ENCODE data around the gene WWP2.

WWP2 gene

DNA sequence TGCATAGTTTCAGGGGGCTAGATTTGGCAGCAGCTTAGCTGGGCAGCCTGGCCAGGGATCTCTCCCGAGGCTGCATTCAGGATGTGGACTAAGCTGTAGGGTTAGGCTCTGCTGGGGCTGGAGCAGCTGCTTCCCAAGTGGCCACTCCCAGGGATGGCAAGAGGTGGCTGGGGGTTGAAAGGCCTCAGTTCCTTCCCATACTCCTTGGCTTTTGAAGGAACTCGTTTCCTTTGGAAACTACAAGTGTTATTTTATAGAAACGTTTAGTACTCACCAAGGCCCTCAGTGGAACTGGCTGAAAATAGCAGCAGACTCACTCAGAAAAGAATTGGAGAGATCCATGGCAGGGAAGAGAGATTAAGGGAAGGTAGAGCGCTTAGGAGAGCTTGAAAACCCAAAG is 76.4 kb downstream of the WWP2 start:
- TF ChIP-seq CTCF (IDR thresholded peaks at IDR 0.05): no peak

DNA sequence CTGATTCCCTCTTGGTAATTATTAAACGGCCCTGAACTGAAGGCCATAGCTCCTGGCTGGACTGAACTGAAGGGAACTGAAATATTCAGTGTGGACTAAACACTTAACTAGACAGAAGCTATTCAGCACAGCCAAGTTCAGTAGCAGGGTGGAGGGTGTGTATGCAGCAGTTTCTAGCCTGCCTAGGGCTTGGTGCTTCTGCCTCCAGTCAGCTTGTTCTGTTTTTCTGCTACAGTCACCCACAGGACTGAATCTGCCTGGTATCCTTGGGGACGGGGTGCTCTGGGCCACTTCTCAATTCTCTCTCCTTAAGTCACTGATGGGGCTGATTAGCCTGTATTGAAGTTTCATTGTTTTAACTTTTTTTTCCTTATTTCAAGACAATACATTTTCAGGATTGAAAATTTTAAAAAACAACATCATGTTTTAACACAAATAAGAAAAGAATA is 77.1 kb downstream of the WWP2 start:
- TF ChIP-seq CTCF (IDR thresholded peaks at IDR 0.05): no peak

DNA sequence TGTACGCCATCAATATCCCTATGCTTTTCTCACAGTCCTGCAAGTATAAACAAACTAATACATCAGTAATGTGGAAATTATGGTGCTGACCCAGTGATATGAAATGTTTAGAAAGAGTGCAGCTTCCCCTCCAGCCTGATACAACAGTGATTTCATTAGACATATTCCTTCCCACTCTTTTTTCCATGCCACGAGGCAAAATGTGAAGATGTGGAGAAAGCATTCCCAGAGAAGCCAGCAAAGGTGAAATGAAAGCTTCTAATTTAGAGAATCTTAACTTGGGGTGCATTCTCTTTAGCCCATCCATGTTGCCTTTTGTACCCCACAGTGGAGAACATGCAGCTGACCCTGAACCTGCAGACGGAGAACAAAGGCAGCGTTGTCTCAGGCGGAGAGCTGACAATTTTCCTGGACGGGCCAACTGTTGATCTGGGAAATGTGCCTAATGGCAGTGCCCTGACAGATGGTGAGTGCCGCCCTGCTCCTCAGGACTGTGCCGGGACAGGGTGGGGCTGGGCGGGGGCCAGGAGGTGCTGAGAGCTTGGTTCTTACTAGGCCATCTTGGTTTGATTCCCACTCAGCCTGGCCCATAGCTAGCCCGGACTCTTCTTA is 77.8 kb downstream of the WWP2 start:
- TF ChIP-seq CTCF (IDR thresholded peaks at IDR 0.05): no peak

DNA sequence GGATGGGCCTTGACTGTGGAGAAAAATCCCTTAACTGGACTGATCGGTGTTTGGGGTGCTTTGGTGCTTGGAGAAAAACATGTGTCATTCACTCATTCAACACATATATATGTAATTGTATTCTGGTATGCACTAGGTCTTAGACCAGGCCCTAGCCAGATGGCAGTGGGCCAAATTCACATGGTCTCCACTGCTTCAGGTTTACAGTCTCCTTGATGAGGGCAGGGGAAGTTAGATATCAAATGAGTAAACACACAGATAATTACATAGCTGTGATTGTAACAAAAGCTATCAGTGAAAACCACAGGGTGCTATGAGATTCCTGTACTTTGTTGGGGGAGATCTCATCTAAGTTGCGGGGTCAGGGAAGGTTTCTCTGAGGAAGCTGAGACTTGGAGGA is 78.8 kb downstream of the WWP2 start:
- no peak for TF ChIP-seq CTCF (IDR thresholded peaks at IDR 0.05)

- TF ChIP-seq CTCF (IDR thresholded peaks at IDR 0.05): no peak
Measured at GRCh38 chr16:69844441-69844840, 82.3 kb downstream of the WWP2 start.

- TF ChIP-seq CTCF (IDR thresholded peaks at IDR 0.05): no peak
Measured at GRCh38 chr16:69845181-69845580, 83.0 kb downstream of the WWP2 start.

- no peak for TF ChIP-seq CTCF (IDR thresholded peaks at IDR 0.05)
Measured at GRCh38 chr16:69847643-69848042, 85.5 kb downstream of the WWP2 start.
